ENCODE results near the gene CCDC78. TPM values are rescaled to one million over a fixed set of nuclear protein-coding genes. Genes with fewer than 3 reads are reported as not detected.

Gene CCDC78
- total and polyA plus RNA-seq, 2 donors (not counting 3 experiments of a cell fraction or from before 2014, with no cell fraction given) = 0.50 to 1.3 TPM

GRCh38 chr16:721765-722540 lies 4.3 kb downstream of the CCDC78 start:
- Histone ChIP-seq H3K27me3 (ENCODE audit: control insufficient read depth in 2 of 2, insufficient read depth in 2 of 2, low read length in 2 of 2) (no peaks in the 10 kb centered on the region), H3K9me1 (replicated peaks; ENCODE audit: control insufficient read depth, extremely low read depth, insufficient read depth, low read length) (no peaks in the 10 kb centered on the region), H3K9ac (replicated peaks; ENCODE audit: extremely low read depth, insufficient read depth, low read length) (no peak overlapping the region), H3K36me3 (ENCODE audit: control insufficient read depth in 2 of 2, extremely low read depth in 1 of 2, insufficient read depth in 2 of 2, low read length in 2 of 2) (no peaks in the 10 kb centered on the region), H3K9me3 (replicated peaks; ENCODE audit: control insufficient read depth, insufficient read depth, low read length) (no peaks in the 10 kb centered on the region), H3K4me3 (replicated peaks in 1 of 3; ENCODE audit: insufficient read depth in 1 of 3, low read depth in 1 of 3, low read length in 3 of 3) (peak overlapping the region in 1 of 3 experiments; percentile 56), H3K79me2 (ENCODE audit: control insufficient read depth, insufficient read depth, low read length) (no peaks in the 10 kb centered on the region), H2AFZ (ENCODE audit: low read depth, low read length) (no peak overlapping the region), H4K20me1 (replicated peaks; ENCODE audit: control insufficient read depth, extremely low read depth, insufficient read depth, low read length) (no peaks in the 10 kb centered on the region), H3K27ac (ENCODE audit: insufficient read depth, low read depth, low read length) (no peak overlapping the region), H3K4me2 (ENCODE audit: insufficient read depth, low read length) (peak overlapping the region; percentile 58), H3K4me1 (ENCODE audit: control insufficient read depth, extremely low read depth, insufficient read depth, low read length) (peaks cover 17% of the 10 kb centered on the region)
- DNase-seq (ENCODE audit: low read depth, low spot score) (no peak), FAIRE-seq (no peak)
- CTCF ChIA-PET = interaction anchor here (0.7 to 2.6 kb wide), 6 partner anchors 10 to 66 kb away, joined by 3 to 17 read pairs (median 5); partner anchors contain the start of genes CHTF18, RPUSD1 and WDR24
- TF ChIP-seq POLR2A (IDR thresholded peaks at IDR 0.05; ENCODE audit: low read depth, low read length) (no peak), JUN (IDR thresholded peaks at IDR 0.05; ENCODE audit: borderline replicate concordance, insufficient read depth, insufficient read length, low read depth) (no peak), EZH2 (IDR thresholded peaks at IDR 0.05; ENCODE audit: borderline replicate concordance, low read depth, low read length, severe bottlenecking) (no peak), CTCF (IDR thresholded peaks at IDR 0.05; ENCODE audit: extremely low read depth in 1 of 2, insufficient read depth in 1 of 2, low read depth in 1 of 2, low read length in 2 of 2) (no peak)
- TF ChIP-seq, protein P1, sequence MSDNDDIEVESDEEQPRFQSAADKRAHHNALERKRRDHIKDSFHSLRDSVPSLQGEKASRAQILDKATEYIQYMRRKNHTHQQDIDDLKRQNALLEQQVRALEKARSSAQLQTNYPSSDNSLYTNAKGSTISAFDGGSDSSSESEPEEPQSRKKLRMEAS (IDR thresholded peaks at IDR 0.05; ENCODE audit: insufficient read depth, insufficient read length) = no peak
- POLR2A ChIA-PET = interaction anchor here (1.4 kb wide), 1 partner anchor 15 kb away, joined by 3 read pairs; no protein-coding TSS in a partner anchor
- dilution Hi-C loops (cut with MboI; ENCODE audit: extremely low pct_ligation_motif_present, low sequenced_read_pairs) (no loop called here), intact Hi-C loops (cut with micrococcal nuclease) (no loop called here)
- no TSS peak for BruUV-seq (replicated peaks)
